Measurements from ENCODE around the gene KPNA5. TPM values are rescaled to one million over a fixed set of nuclear protein-coding genes. Genes with fewer than 3 reads are reported as not detected.

KPNA5 gene
- total and polyA plus RNA-seq, 9 of the 15 experiments (the other 6 are each of a cell fraction or from before 2014, with no cell fraction given) = 3.2 to 10.3 (median 6.5) TPM

- no peak overlapping the region for H2AFZ ChIP-seq (ENCODE audit: low read depth, low read length)
- WGBS (ENCODE audit: insufficient coverage, low coverage, missing lambda C conversion rate) = 14% methylated on average over 1 of the region's 1 CpG
- H3K79me2 ChIP-seq (ENCODE audit: control insufficient read depth, insufficient read depth, low read length) = no peaks in the 10 kb centered on the region
- intact Hi-C loops (cut with micrococcal nuclease) = no loop called here
- no peak for ATAC-seq
- no TSS peak for BruUV-seq (replicated peaks)
- no peak overlapping the region for H3K4me2 ChIP-seq (ENCODE audit: insufficient read depth, low read length)
- no peak for DNase-seq (ENCODE audit: extremely low read depth in 1 of 4, low spot score in 3 of 4)
- H3K9ac ChIP-seq (ENCODE audit: insufficient read depth in 1 of 2, low read depth in 2 of 2, low read length in 2 of 2) = no peak overlapping the region
- H3K27me3 ChIP-seq (ENCODE audit: control insufficient read depth in 2 of 2, insufficient read depth in 2 of 2, low read length in 2 of 2) = no peaks in the 10 kb centered on the region
- H3K36me3 ChIP-seq (ENCODE audit: control insufficient read depth, insufficient read depth, low read length) = no peaks in the 10 kb centered on the region
- POLR2A ChIA-PET = no interaction called here
- H3K4me3 ChIP-seq = no peak overlapping the region
- in situ Hi-C loops (cut with MboI) = no loop called here
- H3K9me3 ChIP-seq (replicated peaks; ENCODE audit: control insufficient read depth, insufficient read depth, low read depth, low read length) = no peaks in the 10 kb centered on the region
- TF ChIP-seq ZNF76 (CRISPR knock-in tag; IDR thresholded peaks at IDR 0.05; ENCODE audit: borderline replicate concordance) (no peak), NEUROD1 (IDR thresholded peaks at IDR 0.05; ENCODE audit: borderline replicate concordance, low read depth, low read length, partially characterized antibody) (no peak), ZNF699 (CRISPR knock-in tag; IDR thresholded peaks at IDR 0.05; ENCODE audit: insufficient replicate concordance) (no peak), STAT5A (IDR thresholded peaks at IDR 0.05; ENCODE audit: borderline replicate concordance, low read length) (no peak), ZNF165 (CRISPR knock-in tag; IDR thresholded peaks at IDR 0.05; ENCODE audit: borderline replicate concordance) (no peak), ZNF140 (CRISPR knock-in tag; IDR thresholded peaks at IDR 0.05) (no peak), LEF1 (IDR thresholded peaks at IDR 0.05) (no peak), ZNF217 (CRISPR knock-in tag; IDR thresholded peaks at IDR 0.05) (no peak), THRB (CRISPR knock-in tag; conservative IDR thresholded peaks at IDR 0.05) (no peak), E2F6 (IDR thresholded peaks at IDR 0.05; ENCODE audit: borderline replicate concordance in 1 of 2, extremely low read depth in 1 of 2, insufficient read depth in 1 of 2, insufficient read length in 1 of 2, low read depth in 1 of 2, low read length in 1 of 2, poor library complexity in 1 of 2, severe bottlenecking in 1 of 2) (no peak), TGIF2 (CRISPR knock-in tag; IDR thresholded peaks at IDR 0.05) (no peak)
- H4K20me1 ChIP-seq (replicated peaks; ENCODE audit: control insufficient read depth, insufficient read depth, low read length) = no peaks in the 10 kb centered on the region
- CTCF ChIA-PET (ENCODE audit: low intra/inter-chr PET ratio) = no interaction called here
- no peaks in the 10 kb centered on the region for H3K9me1 ChIP-seq (ENCODE audit: control insufficient read depth, insufficient read depth, low read length)
- no peak overlapping the region for H3K27ac ChIP-seq (ENCODE audit: extremely low read depth, low read depth, low read length)
- H3K4me1 ChIP-seq (replicated peaks in 1 of 2; ENCODE audit: control insufficient read depth in 2 of 2, insufficient read depth in 2 of 2, low read length in 2 of 2) = no peaks in the 10 kb centered on the region
- FAIRE-seq = no peak
Observed at GRCh38 chr6:116741571-116741970, 60.6 kb downstream of the KPNA5 start.
